CD14-positive monocyte (primary cell): Measurements from ENCODE around the gene CSNK2A2. TPM values are rescaled to one million over a fixed set of nuclear protein-coding genes. Genes with fewer than 3 reads are reported as not detected.

Experiments
- DNase-seq, 3 donors: peaks; one replicate each; pipeline ENCODE4 v3.0.0-alpha.2; 2011 to 2022
- H2AFZ ChIP-seq: 2 replicates; pipeline ENCODE4 v1.6.0; 2012; ENCODE audit warnings: mild to moderate bottlenecking, low read depth, low read length, inconsistent platforms; ENCODE audit not compliant: insufficient read depth, poor library complexity, severe bottlenecking
- H3K27ac ChIP-seq, 2 donors: 1 replicate in 1 of 2; 2 replicates in 1 of 2; pipeline ENCODE4 v1.5.1; 2012 to 2013; ENCODE audit warnings: low read length in 2 of 2, control low read depth in 1 of 2, inconsistent platforms in 1 of 2, low read depth in 1 of 2, mild to moderate bottlenecking in 1 of 2
- H3K27me3 ChIP-seq, 2 donors: one replicate each; pipeline versions ENCODE4 v1.6.0 to v1.6.1; 2011 to 2013; ENCODE audit warnings: low read length in 2 of 2; ENCODE audit not compliant: control insufficient read depth in 2 of 2, insufficient read depth in 2 of 2
- H3K36me3 ChIP-seq, 2 donors: replicated peaks in 1 of 2; 1 replicate in 1 of 2; 2 replicates in 1 of 2; pipeline versions ENCODE4 v1.5.1 to v1.6.1; 2012 to 2013; ENCODE audit warnings: low read length in 2 of 2, control low read depth in 1 of 2, inconsistent platforms in 1 of 2, mild to moderate bottlenecking in 1 of 2; ENCODE audit not compliant: insufficient read depth in 2 of 2, control insufficient read depth in 1 of 2
- H3K4me1 ChIP-seq, 2 donors: 1 replicate in 1 of 2; 2 replicates in 1 of 2; pipeline versions ENCODE4 v1.5.1 to v1.6.1; 2012 to 2013; ENCODE audit warnings: low read length in 2 of 2, control low read depth in 1 of 2, inconsistent platforms in 1 of 2, mild to moderate bottlenecking in 1 of 2, moderate library complexity in 1 of 2; ENCODE audit not compliant: insufficient read depth in 2 of 2, control insufficient read depth in 1 of 2
- H3K4me2 ChIP-seq: replicated peaks from 2 replicates; pipeline ENCODE3; 2012; ENCODE audit warnings: low read length, moderate library complexity, mild to moderate bottlenecking; ENCODE audit not compliant: poor library complexity, severe bottlenecking; ENCODE audit errors: extremely low read depth
- H3K4me3 ChIP-seq, 3 experiments: fragments of 200-600 bp in 1 of 3; sonication (generic) in 1 of 3; replicated peaks in 1 of 3; 1 replicate in 2 of 3; 2 replicates in 1 of 3; pipeline ENCODE4 v1.5.1; 2011 to 2013; ENCODE audit warnings: low read length in 3 of 3, mild to moderate bottlenecking in 3 of 3, control low read depth in 2 of 3, low read depth in 2 of 3, inconsistent platforms in 1 of 3, moderate library complexity in 1 of 3
- H3K79me2 ChIP-seq: 2 replicates; pipeline ENCODE4 v1.6.0; 2012; ENCODE audit warnings: mild to moderate bottlenecking, control low read depth, inconsistent platforms, low read length, moderate library complexity; ENCODE audit not compliant: insufficient read depth
- H3K9ac ChIP-seq: 2 replicates; pipeline ENCODE4 v1.6.0; 2017; ENCODE audit warnings: low read length, mild to moderate bottlenecking; ENCODE audit not compliant: insufficient read depth, poor library complexity, severe bottlenecking
- H3K9me3 ChIP-seq, 2 donors: replicated peaks in 1 of 2; 1 replicate in 1 of 2; 2 replicates in 1 of 2; pipeline versions ENCODE4 v1.5.1 to v1.6.1; 2012 to 2013; ENCODE audit warnings: low read length in 2 of 2, control low read depth in 1 of 2; ENCODE audit not compliant: control insufficient read depth in 1 of 2, insufficient read depth in 1 of 2
- H4K20me1 ChIP-seq: 2 replicates; pipeline ENCODE4 v1.6.0; 2012; ENCODE audit warnings: mild to moderate bottlenecking, low read length, control low read depth, moderate library complexity; ENCODE audit not compliant: insufficient read depth
- H3K27ac Mint-ChIP-seq, 7 donors: one replicate each; pipeline ENCODE4 v1.8.0; 2020; ENCODE audit warnings: mild to moderate bottlenecking in 7 of 7, mixed read lengths in 7 of 7, moderate library complexity in 6 of 7, inconsistent platforms in 2 of 7
- H3K27me3 Mint-ChIP-seq, 3 donors: one replicate each; pipeline ENCODE4 v1.8.0; 2021 to 2022; ENCODE audit warnings: low read depth in 3 of 3, mild to moderate bottlenecking in 3 of 3, mixed read lengths in 3 of 3, moderate library complexity in 3 of 3, inconsistent platforms in 1 of 3
- H3K36me3 Mint-ChIP-seq, 2 donors: one replicate each; pipeline ENCODE4 v1.8.0; 2020; ENCODE audit warnings: mixed read lengths in 2 of 2, inconsistent platforms in 1 of 2, mild to moderate bottlenecking in 1 of 2
- H3K4me1 Mint-ChIP-seq: one replicate; pipeline ENCODE4 v1.8.0; 2020; ENCODE audit warnings: mild to moderate bottlenecking, mixed read lengths
- H3K4me3 Mint-ChIP-seq, 2 donors: one replicate each; pipeline ENCODE4 v1.8.0; 2020; ENCODE audit warnings: mild to moderate bottlenecking in 2 of 2, mixed read lengths in 2 of 2, moderate library complexity in 1 of 2
- H3K9me3 Mint-ChIP-seq, 7 donors: one replicate each; pipeline ENCODE4 v1.8.0; 2020 to 2022; ENCODE audit warnings: mixed read lengths in 7 of 7, mild to moderate bottlenecking in 6 of 7, moderate library complexity in 6 of 7, inconsistent platforms in 2 of 7
- WGBS: methylation state at CpG from one replicate; pipeline ENCODE4 v1.1.5; 2013; ENCODE audit warnings: missing lambda C conversion rate; ENCODE audit not compliant: insufficient coverage; 5-methylcytosine and 5-hydroxymethylcytosine counted together
- intact Hi-C, 2 donors: fragments of 100-400 bp; cut with micrococcal nuclease; formaldehyde crosslinking; loops; one replicate each; pipeline versions ENCODE4 v1.15.0 to v1.15.1; 2023
- polyA plus RNA-seq, 3 donors: library from polyadenylated mRNA; depleted of rRNA in 1 of 3; unstranded in 2 of 3; stranded (reverse) in 1 of 3; fragments of 300-500 nt in 2 of 3; fragments of >200 nt in 1 of 3; fragmentation: Illumina TruSeq in 2 of 3; gene quantifications; 1 replicate in 2 of 3; 2 replicates in 1 of 3; pipeline ENCODE4 v1.2.3, GENCODE V29; 2012 to 2021
- TF ChIP-seq, protein P1 (sequence below): fragments of 200-600 bp; IDR thresholded peaks from one replicate; pipeline ENCODE4 v1.8.0; 2022; ENCODE audit warnings: antibody characterized with exemption, mild to moderate bottlenecking

CSNK2A2 gene
- polyA plus RNA-seq, 3 donors: 1.6 to 24.7 (median 9.2) TPM

- no peak for DNase-seq
- Mint-ChIP-seq H3K36me3 (peaks cover 7 to 10% of the 10 kb centered on the region in 2 donors), H3K4me1 (peaks cover 15% of the 10 kb centered on the region), H3K4me3 (no peak overlapping the region), H3K9me3 (no peaks in the 10 kb centered on the region), H3K27me3 (no peaks in the 10 kb centered on the region), H3K27ac (no peak overlapping the region)
- Histone ChIP-seq H3K4me1 (no peaks in the 10 kb centered on the region), H3K27ac (no peak overlapping the region), H3K4me3 (no peak overlapping the region), H4K20me1 (peaks cover 47% of the 10 kb centered on the region), H3K79me2 (peaks cover 88% of the 10 kb centered on the region), H2AFZ (no peak overlapping the region), H3K4me2 (no peak overlapping the region), H3K9me3 (no peaks in the 10 kb centered on the region), H3K36me3 (peaks cover 9 to 10% of the 10 kb centered on the region in 2 donors), H3K9ac (no peak overlapping the region), H3K27me3 (no peaks in the 10 kb centered on the region)
- TF ChIP-seq, protein P1, sequence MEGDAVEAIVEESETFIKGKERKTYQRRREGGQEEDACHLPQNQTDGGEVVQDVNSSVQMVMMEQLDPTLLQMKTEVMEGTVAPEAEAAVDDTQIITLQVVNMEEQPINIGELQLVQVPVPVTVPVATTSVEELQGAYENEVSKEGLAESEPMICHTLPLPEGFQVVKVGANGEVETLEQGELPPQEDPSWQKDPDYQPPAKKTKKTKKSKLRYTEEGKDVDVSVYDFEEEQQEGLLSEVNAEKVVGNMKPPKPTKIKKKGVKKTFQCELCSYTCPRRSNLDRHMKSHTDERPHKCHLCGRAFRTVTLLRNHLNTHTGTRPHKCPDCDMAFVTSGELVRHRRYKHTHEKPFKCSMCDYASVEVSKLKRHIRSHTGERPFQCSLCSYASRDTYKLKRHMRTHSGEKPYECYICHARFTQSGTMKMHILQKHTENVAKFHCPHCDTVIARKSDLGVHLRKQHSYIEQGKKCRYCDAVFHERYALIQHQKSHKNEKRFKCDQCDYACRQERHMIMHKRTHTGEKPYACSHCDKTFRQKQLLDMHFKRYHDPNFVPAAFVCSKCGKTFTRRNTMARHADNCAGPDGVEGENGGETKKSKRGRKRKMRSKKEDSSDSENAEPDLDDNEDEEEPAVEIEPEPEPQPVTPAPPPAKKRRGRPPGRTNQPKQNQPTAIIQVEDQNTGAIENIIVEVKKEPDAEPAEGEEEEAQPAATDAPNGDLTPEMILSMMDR: no peak
- 92% methylated on average over 2 of the region's 6 CpGs for WGBS
- intact Hi-C loops: loop anchor here (10.0 kb wide), 2 partner anchors 106 to 386 kb away; partner anchors contain the start of gene KATNB1 (in 1 of the 2)
These were observed 76.8 kb downstream of the CSNK2A2 start for GRCh38 chr16:58121132-58121531.

- TF ChIP-seq, protein P1: no peak
- H3K27me3 ChIP-seq: no peaks in the 10 kb centered on the region
- H2AFZ ChIP-seq: no peak overlapping the region
- no peak overlapping the region for H3K27ac ChIP-seq
- H3K36me3 ChIP-seq: peaks cover 17 to 19% of the 10 kb centered on the region in 2 donors
- H3K79me2 ChIP-seq: peaks cover 79% of the 10 kb centered on the region
- H3K4me1 ChIP-seq: no peaks in the 10 kb centered on the region
- H3K4me2 ChIP-seq: no peak overlapping the region
- H4K20me1 ChIP-seq: peaks cover 39% of the 10 kb centered on the region
- no peak overlapping the region for H3K4me3 Mint-ChIP-seq
- peaks cover 15 to 19% of the 10 kb centered on the region in 2 donors for H3K36me3 Mint-ChIP-seq
- H3K27ac Mint-ChIP-seq: no peak overlapping the region
- no peaks in the 10 kb centered on the region for H3K9me3 Mint-ChIP-seq
- peaks cover 11% of the 10 kb centered on the region for H3K4me1 Mint-ChIP-seq
- no peaks in the 10 kb centered on the region for H3K9me3 ChIP-seq
- H3K4me3 ChIP-seq: no peak overlapping the region
- no CpG with 5 or more reads among the region's 3 CpGs for WGBS
- no peak overlapping the region for H3K9ac ChIP-seq
- no peaks in the 10 kb centered on the region for H3K27me3 Mint-ChIP-seq
- intact Hi-C loops: loop anchor here (10.0 kb wide), 2 partner anchors 105 to 385 kb away; partner anchors contain the start of gene KATNB1 (in 1 of the 2)
- no peak for DNase-seq
These were observed 77.7 kb downstream of the CSNK2A2 start for GRCh38 chr16:58120234-58120633.
